SJCRH30 (cell line): ENCODE measurements around the gene OR1D2. TPM values are rescaled to one million over a fixed set of nuclear protein-coding genes. Genes with fewer than 3 reads are reported as not detected.
"Not testable (repeated sequence)": the region's sequence is repeated elsewhere in the genome, so short reads cannot be mapped to it uniquely, and the experiment has no call there.

Source experiments
- DNase-seq, 2 experiments: peaks; one replicate each; pipeline ENCODE4 v3.0.0-alpha.2; 2015 to 2020
- H3K27ac ChIP-seq: fragments of 250-450 bp; sonication (Bioruptor Pico); 2 replicates; pipeline ENCODE4 v1.5.1; 2020; ENCODE audit warnings: mild to moderate bottlenecking, moderate library complexity
- H3K27me3 ChIP-seq: fragments of 250-450 bp; sonication (Bioruptor Pico); 2 replicates; pipeline ENCODE4 v1.5.1; 2020; ENCODE audit warnings: mild to moderate bottlenecking, moderate library complexity
- H3K36me3 ChIP-seq: fragments of 250-450 bp; sonication (Bioruptor Pico); 2 replicates; pipeline ENCODE4 v1.5.1; 2020; ENCODE audit warnings: mild to moderate bottlenecking, moderate library complexity
- H3K4me1 ChIP-seq: fragments of 250-450 bp; sonication (Bioruptor Pico); 2 replicates; pipeline ENCODE4 v1.5.1; 2020; ENCODE audit warnings: mild to moderate bottlenecking, moderate library complexity
- H3K4me3 ChIP-seq: fragments of 250-450 bp; sonication (Bioruptor Pico); 2 replicates; pipeline ENCODE4 v1.5.1; 2020; ENCODE audit warnings: mild to moderate bottlenecking, moderate library complexity
- H3K9me3 ChIP-seq: fragments of 250-450 bp; sonication (Bioruptor Pico); replicated peaks from 2 replicates; pipeline ENCODE4 v1.5.1; 2020; ENCODE audit warnings: mild to moderate bottlenecking, moderate library complexity
- total RNA-seq: library from RNA; depleted of rRNA; stranded (reverse); fragments of >200 nt; shearing (Covaris generic); gene quantifications from 2 replicates; pipeline ENCODE4 v1.2.3, GENCODE V29; 2014; rRNA removed

Gene OR1D2
- total RNA-seq = not detected in 2 replicates

GRCh38 chr17:3104322-3104721 lies at the start of gene OR1D2:
OR1D2 (minus strand) TSS chr17:3104422; CDS start chr17:3092996, 11,426 bp downstream.
- no peaks in the 10 kb centered on the region for H3K4me1 ChIP-seq
- H3K27me3 ChIP-seq = no peaks in the 10 kb centered on the region
- no peaks in the 10 kb centered on the region for H3K36me3 ChIP-seq
- H3K9me3 ChIP-seq = no peaks in the 10 kb centered on the region
- no peak within 1 kb of the TSS for H3K4me3 ChIP-seq
- no peak for DNase-seq
- no peak within 1 kb of the TSS for H3K27ac ChIP-seq

- H3K9me3 ChIP-seq, H3K27ac ChIP-seq, H3K36me3 ChIP-seq, H3K4me3 ChIP-seq, H3K27me3 ChIP-seq, DNase-seq, H3K4me1 ChIP-seq: not testable (repeated sequence)
Measured at GRCh38 chr17:3137494-3137893, 33.3 kb upstream of the OR1D2 start.

- Histone ChIP-seq H3K27ac (no peak within 1 kb of the TSS), H3K27me3 (no peaks in the 10 kb centered on the region), H3K9me3 (no peaks in the 10 kb centered on the region), H3K36me3 (no peaks in the 10 kb centered on the region), H3K4me3 (no peak within 1 kb of the TSS), H3K4me1 (no peaks in the 10 kb centered on the region)
- no peak for DNase-seq
Measured at GRCh38 chr17:3127451-3127850, 23.2 kb upstream of the OR1D2 start, which contains the start of gene OR1G1. OR1G1 (minus strand) TSS chr17:3127551; CDS start chr17:3127551, 0 bp downstream.

GRCh38 chr17:3073850-3074249 lies 30.4 kb downstream of the OR1D2 start:
- H3K27me3 ChIP-seq, H3K27ac ChIP-seq, H3K36me3 ChIP-seq, H3K4me3 ChIP-seq, H3K9me3 ChIP-seq, DNase-seq, H3K4me1 ChIP-seq: not testable (repeated sequence)

- H3K4me3 ChIP-seq, DNase-seq, H3K9me3 ChIP-seq: not testable (repeated sequence)
Measured at GRCh38 chr17:3065192-3065591, 39.0 kb downstream of the OR1D2 start.

GRCh38 chr17:3063507-3063906 lies 40.7 kb downstream of the OR1D2 start, which contains the start of gene OR1D5:
OR1D5 (minus strand) TSS chr17:3063607; CDS start chr17:3063607, 0 bp downstream.
- H3K4me3 ChIP-seq, H3K9me3 ChIP-seq, H3K36me3 ChIP-seq, H3K27ac ChIP-seq, H3K4me1 ChIP-seq, DNase-seq, H3K27me3 ChIP-seq: not testable (repeated sequence)

More at GRCh38 chr17:3065192-3065591, 39.0 kb downstream of the OR1D2 start:
- H3K36me3 ChIP-seq, H3K27ac ChIP-seq, H3K4me1 ChIP-seq, H3K27me3 ChIP-seq: not testable (repeated sequence)

- not testable (repeated sequence) for H3K9me3 ChIP-seq, DNase-seq, H3K36me3 ChIP-seq, H3K27ac ChIP-seq, H3K27me3 ChIP-seq, H3K4me3 ChIP-seq, H3K4me1 ChIP-seq
Measured at GRCh38 chr17:3062824-3063377, 41.3 kb downstream of the OR1D2 start.

GRCh38 chr17:3054868-3055267 lies 49.4 kb downstream of the OR1D2 start:
- not testable (repeated sequence) for H3K36me3 ChIP-seq, H3K4me1 ChIP-seq, H3K4me3 ChIP-seq

GRCh38 chr17:3049705-3050295 lies 54.4 kb downstream of the OR1D2 start:
- H3K36me3 ChIP-seq = no peaks in the 10 kb centered on the region
- H3K27me3 ChIP-seq = no peaks in the 10 kb centered on the region
- H3K4me1 ChIP-seq = no peaks in the 10 kb centered on the region; the same call in 1 of the 2 replicates
- no peak overlapping the region; the same call in 1 of the 2 replicates for H3K4me3 ChIP-seq
- DNase-seq = no peak
- H3K9me3 ChIP-seq = no peaks in the 10 kb centered on the region
- no peak overlapping the region for H3K27ac ChIP-seq

More at GRCh38 chr17:3054868-3055267, 49.4 kb downstream of the OR1D2 start:
- not testable (repeated sequence) for DNase-seq, H3K27me3 ChIP-seq, H3K27ac ChIP-seq, H3K9me3 ChIP-seq

GRCh38 chr17:3048727-3049471 lies 55.3 kb downstream of the OR1D2 start:
- Histone ChIP-seq H3K4me1 (no peaks in the 10 kb centered on the region; the same call in 1 of the 2 replicates), H3K4me3 (peak overlapping the region; percentile 65), H3K27ac (peak overlapping the region; percentile 25; the same call in 1 of the 2 replicates), H3K27me3 (no peaks in the 10 kb centered on the region), H3K9me3 (no peaks in the 10 kb centered on the region), H3K36me3 (no peaks in the 10 kb centered on the region)
- peak; percentile 89 to 93 for DNase-seq

- H3K4me3 ChIP-seq = no peak overlapping the region
- no peaks in the 10 kb centered on the region; the same call in 1 of the 2 replicates for H3K4me1 ChIP-seq
- no peaks in the 10 kb centered on the region for H3K36me3 ChIP-seq
- DNase-seq = no peak
- H3K9me3 ChIP-seq = no peaks in the 10 kb centered on the region
- no peaks in the 10 kb centered on the region for H3K27me3 ChIP-seq
- H3K27ac ChIP-seq = no peak overlapping the region
Measured at GRCh38 chr17:3046753-3047152, 57.5 kb downstream of the OR1D2 start.

GRCh38 chr17:3043737-3044365 lies 60.4 kb downstream of the OR1D2 start:
- H3K4me3 ChIP-seq = no peak overlapping the region
- no peaks in the 10 kb centered on the region for H3K36me3 ChIP-seq
- DNase-seq = peak in 1 of 2 experiments; percentile 42
- H3K9me3 ChIP-seq = no peaks in the 10 kb centered on the region
- H3K27ac ChIP-seq = no peak overlapping the region
- peaks cover 3% of the 10 kb centered on the region for H3K4me1 ChIP-seq
- no peaks in the 10 kb centered on the region for H3K27me3 ChIP-seq

GRCh38 chr17:3040882-3041281 lies 63.3 kb downstream of the OR1D2 start:
- Histone ChIP-seq H3K4me3 (no peak overlapping the region), H3K36me3 (no peaks in the 10 kb centered on the region), H3K4me1 (peaks cover 11% of the 10 kb centered on the region; the same call in 1 of the 2 replicates), H3K27me3 (no peaks in the 10 kb centered on the region), H3K27ac (no peak overlapping the region), H3K9me3 (no peaks in the 10 kb centered on the region)
- peak in 1 of 2 experiments; percentile 13 for DNase-seq

- DNase-seq = no peak
- no peak overlapping the region for H3K27ac ChIP-seq
Measured at GRCh38 chr17:3039736-3040135, 64.5 kb downstream of the OR1D2 start.

GRCh38 chr17:3038941-3039340 lies 65.3 kb downstream of the OR1D2 start:
- H3K27me3 ChIP-seq = no peaks in the 10 kb centered on the region
- H3K36me3 ChIP-seq = no peaks in the 10 kb centered on the region
- DNase-seq = peak in 1 of 2 experiments; percentile 40
- H3K4me1 ChIP-seq = peaks cover 23% of the 10 kb centered on the region; the same call in 1 of the 2 replicates
- no peak overlapping the region for H3K27ac ChIP-seq
- no peak overlapping the region for H3K4me3 ChIP-seq
- no peaks in the 10 kb centered on the region for H3K9me3 ChIP-seq

More at GRCh38 chr17:3039736-3040135, 64.5 kb downstream of the OR1D2 start:
- Histone ChIP-seq H3K4me1 (peaks cover 20% of the 10 kb centered on the region; the same call in 1 of the 2 replicates), H3K9me3 (no peaks in the 10 kb centered on the region), H3K4me3 (no peak overlapping the region), H3K27me3 (no peaks in the 10 kb centered on the region), H3K36me3 (no peaks in the 10 kb centered on the region)
